ENCODE data around the gene C10orf71.

C10orf71 gene, protein sequence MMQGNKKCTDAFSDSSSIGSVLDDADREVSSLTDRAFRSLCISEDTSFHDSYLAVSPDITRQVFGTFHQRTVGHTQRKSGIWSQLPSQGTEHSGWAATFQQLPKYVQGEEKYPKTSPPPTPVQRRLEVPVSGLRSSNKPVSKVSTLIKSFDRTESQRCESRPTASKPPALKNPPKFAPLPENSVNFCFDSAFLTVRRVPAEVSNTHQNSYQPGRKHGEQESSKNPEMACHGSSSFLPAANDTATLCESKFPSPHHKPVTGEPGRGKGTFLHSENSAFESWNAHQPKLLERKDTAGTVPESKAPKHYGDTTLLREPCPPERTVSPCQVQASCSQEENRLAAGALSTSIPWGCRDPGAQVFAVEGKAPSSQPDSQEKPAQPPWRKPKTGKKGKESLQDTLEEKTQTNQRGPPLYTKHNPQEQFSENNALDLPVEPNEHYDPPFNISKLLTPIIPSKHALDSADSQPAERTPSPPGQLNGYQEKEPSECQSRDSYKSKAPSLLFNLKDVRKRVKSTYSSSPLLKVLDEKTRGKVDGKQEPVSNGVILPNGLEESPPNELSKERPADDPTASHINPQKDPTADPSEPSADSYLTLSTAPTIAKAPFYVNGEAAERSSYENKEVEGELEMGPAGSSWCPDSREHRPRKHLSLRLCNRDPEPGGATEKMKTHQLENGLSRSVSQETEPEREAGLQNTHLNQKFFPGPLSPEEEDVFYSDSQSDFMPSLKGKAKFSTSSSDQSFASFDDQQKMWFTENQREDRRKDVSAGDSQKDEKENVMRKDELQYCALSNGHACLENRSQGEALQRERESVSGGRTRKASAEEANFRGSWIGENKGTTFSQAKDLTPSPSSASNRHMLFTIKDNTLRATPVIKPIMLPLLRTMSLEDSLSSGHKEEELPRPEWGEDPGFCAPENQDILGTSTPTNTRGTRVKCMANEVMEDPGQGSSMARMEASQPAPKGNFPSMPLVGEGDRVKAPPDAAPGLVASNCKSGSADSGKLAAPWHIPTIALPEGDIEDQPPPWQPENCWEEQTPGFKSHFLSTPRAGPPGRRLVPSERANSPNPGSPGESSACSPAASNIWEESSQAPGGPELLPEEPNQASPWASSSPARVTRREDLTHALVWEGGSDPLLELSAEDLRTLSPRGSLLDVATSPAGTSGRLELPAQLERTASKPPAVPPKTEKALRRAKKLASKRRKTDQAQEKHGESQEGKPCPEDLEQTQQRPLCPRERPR (N-terminal part only)

DNA sequence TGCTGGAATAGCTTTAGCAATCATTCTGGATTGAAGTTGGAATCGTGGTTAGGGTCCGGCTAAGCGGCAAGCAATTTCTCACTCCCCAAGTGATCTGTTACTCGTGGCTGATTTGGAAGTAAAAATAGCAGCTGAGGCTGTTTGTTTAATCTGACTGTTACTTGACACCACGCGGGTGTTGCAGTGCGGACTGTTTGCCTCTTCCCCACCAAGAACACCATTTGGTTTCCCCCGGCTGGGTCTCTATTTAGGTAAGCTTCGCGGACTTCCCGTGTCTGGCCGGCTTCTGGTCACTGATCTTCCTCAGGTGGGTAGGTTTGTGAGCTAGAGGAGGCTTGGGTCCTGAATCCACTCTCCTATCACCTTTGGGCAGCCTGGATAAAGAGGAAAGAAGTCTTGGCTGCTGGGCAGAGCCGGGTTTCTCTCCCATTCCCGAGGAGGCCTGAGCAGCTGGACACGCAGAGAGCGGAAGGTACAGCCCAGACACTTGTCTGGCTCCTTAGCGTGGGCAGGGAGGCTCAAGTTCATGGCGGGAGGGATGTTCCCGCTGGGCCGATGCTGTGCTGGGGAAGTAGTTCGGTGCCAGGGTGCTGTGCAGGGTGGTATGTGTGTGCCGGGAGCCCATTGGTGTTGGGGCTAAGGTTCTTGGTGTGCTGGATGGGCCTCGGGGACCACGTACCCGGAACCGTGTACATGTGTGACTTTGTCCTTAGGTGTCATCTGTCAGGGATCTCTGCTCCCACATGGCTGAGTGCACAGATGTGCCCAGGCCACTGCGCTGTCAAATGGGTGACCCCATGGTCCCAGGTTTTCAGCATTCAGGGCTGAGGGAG, at the start of gene C10orf71:
Gene C10orf71, plus strand, starts transcription at position 188 of the 833 bp plus-strand sequence. CDS start 23,376 bp downstream, outside the sequence.
- DNase-seq (ENCODE audit: low read depth in 2 of 2) = no peak

DNA sequence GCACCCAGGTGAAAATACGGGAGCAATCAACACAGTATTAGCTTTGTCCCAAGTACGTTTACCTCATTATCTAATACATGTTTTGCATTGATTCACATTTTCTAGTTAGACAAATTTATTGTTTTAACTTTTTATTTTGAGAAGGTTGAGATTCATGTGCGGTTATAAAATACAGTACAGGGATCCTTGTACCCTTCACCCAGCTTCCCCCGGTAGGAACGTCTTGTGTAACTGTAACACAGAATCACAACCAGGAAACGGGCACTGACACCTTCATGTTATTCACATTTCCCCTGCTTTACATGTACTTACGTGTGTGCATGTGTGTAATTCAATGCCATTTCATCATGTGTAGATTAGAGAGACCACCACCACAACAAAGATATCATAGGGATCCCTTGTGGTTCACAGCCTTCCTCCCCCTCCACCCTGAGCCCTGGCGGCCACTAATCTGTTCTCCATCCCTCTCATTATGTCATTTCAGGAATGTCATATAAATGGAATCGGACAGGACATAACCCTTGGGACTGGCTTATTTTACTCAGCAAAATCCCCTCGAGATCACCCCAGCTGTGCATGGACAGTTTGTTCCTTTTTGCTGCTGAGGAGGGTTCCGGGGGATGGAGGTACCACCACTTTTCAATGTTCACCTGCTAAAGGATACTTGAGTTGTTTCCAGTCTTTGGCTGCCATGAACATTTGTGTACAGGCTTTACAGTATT, 46.5 kb upstream of the C10orf71 start:
- DNase-seq (ENCODE audit: low read depth in 2 of 2) = no peak

DNA sequence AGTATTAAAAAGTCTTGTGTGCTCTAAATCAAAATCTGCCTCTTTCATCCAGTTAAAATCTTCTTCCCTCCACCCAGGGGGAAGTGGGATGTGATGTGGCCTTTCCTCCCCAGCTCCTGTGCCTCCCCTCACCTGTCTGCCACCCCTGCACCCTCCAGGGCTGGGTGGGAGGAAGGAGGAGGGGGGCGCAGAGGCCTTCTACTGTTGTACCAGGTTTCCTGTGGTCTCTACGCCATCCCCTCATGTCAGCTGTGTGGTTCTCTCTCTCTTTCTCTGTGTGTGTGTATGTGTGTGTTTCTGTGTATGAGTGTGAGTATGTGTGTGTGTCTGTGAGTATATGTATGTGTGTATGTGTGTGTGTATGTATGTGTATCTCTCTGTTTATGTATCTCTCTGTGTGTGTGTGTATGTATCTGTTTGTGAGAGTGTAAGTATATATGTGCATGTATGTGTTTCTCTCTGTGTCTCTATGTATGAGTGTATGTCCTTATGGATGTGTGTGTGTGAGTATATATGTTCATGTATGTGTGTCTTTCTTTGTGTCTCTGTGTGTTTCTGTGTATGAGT, 45.5 kb upstream of the C10orf71 start:
- DNase-seq (ENCODE audit: low read depth in 2 of 2) = no peak

DNA sequence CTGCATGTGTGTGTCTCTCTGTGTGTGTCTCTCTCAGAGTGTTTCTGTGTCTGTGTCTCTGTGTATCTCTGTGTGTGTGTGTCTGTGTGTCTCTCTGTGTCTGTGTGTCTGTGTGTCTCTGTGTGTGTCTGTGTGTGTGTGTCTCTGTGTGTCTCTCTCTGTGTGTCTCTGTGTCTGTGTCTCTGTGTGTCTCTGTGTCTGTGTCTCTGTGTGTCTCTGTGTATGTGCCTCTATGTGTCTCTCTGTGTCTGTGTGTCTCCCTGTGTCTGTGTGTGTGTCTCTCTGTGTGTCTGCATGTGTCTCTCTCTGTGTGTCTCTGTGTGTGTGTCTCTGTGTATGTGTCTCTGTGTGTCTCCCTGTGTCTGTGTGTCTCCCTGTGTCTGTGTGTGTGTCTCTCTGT, 44.8 kb upstream of the C10orf71 start:
- DNase-seq (ENCODE audit: low read depth in 2 of 2) = no peak

DNA sequence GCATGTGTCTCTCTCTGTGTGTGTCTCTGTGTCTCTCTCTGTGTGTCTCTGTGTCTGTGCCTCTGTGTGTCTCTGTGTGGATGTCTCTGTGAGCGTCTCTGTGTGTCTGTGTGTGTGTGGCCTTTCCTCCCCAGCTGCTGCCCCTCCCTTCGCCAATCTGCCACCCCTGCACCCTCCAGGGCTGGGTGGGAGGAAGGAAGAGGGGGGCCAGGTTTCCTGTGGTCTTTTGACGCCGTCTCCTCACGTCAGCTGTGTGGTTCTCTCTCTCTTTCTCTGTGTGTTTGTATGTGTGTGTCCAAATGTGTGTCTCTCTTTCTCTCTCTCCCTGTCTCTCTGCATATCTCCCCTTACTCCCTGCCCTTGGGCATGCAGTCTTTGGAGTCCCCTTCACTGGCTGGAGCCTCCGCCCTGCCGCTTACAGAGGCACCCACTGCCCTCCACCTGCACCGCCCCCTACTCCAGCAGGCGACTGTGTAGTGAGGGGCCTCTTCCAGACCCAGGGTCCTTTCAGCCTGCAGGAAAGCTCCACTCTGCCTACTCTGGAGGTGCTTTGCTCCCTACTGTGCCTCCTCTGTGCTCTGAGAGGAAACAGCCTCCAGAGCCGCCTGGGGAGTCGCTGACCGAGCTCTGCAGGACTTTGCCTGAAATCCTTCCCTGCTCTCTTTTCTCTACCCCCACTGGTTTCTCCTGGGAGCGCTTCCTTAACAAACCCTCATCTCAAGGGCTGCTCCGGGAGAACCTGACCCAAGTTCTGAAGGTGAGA, 44.2 kb upstream of the C10orf71 start:
- DNase-seq (ENCODE audit: low read depth in 2 of 2) = no peak

DNA sequence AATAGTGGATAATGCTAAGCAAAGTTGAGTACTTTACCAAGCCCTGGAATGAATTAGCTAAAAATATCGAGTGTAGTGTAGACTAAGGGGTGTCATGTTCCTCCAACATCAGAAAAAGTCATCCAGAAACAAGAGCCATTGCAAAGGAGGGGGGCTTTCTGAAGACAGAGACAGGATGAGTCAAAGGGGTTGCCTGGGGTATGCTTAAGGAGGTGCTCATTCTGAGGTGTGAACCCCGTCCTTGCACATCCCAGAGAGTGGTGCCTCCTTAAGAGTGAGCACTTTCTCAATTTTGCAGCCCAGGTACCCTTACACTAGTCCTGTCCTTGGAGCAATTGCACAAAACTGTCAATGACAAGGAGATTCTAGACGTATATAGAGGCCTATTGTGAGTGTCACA, 43.1 kb upstream of the C10orf71 start:
- DNase-seq (ENCODE audit: low read depth in 2 of 2) = no peak

DNA sequence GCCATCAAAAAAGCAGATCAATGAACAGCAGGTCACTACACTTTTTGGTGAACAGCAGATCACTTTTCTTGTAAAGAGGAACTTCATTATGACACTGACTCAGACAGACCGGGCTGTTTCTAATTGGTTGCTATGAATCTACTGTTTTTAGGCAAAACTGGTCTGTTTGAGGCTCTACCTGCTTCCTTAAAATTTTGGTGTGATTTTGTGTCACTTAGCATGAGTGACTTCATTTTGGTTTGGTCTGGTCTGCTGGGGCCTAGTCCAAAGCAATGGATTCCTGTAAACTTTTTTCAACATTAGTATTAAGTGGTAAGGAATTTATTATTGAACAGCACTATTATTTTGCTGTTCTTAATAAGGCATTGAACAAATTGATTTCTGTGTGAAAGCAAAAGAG, 41.8 kb upstream of the C10orf71 start:
- DNase-seq (ENCODE audit: low read depth in 2 of 2) = no peak

GRCh38 chr10:49257626-49258349, 41.2 kb upstream of the C10orf71 start:
- no peak for DNase-seq (ENCODE audit: low read depth in 2 of 2)

DNA sequence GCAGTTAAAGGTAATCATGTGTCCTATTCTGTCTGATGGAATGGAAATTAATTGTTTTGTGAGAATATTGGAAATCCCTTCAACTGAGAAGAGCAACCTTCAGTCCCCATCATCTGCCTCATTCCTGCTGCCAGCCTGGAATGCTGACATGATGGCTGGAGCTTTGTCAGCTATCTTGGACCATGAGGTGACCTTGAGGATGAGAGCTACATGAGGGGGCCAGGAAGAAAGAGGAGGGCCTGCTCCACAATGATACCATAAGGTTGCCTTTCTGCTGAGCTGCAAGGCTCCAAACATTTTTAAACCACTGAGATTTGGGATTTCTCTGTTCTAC, 40.7 kb upstream of the C10orf71 start:
- DNase-seq (ENCODE audit: low read depth in 2 of 2) = no peak

- DNase-seq (ENCODE audit: low read depth in 2 of 2) = no peak
Measured at GRCh38 chr10:49260644-49261296, 38.2 kb upstream of the C10orf71 start.

DNA sequence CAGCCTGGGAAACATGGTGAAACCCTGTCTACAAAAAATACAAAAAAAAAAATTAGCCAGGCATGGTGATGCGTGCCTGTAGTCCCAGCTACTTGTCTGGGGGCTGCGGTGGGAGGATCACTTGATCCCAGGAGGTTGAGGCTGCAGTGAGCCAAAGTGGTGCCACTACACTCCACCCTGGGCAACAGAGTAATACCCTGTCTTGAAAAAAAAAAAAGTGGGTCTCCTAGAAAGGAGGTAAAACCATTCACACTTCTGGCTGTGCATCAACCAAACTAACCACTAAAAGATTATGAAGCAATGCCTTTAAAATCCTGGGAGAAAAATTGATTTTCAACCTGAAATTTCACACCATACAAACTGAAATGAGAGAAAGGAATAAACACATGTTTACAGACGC, 35.4 kb upstream of the C10orf71 start:
- DNase-seq (ENCODE audit: low read depth in 2 of 2) = no peak

DNA sequence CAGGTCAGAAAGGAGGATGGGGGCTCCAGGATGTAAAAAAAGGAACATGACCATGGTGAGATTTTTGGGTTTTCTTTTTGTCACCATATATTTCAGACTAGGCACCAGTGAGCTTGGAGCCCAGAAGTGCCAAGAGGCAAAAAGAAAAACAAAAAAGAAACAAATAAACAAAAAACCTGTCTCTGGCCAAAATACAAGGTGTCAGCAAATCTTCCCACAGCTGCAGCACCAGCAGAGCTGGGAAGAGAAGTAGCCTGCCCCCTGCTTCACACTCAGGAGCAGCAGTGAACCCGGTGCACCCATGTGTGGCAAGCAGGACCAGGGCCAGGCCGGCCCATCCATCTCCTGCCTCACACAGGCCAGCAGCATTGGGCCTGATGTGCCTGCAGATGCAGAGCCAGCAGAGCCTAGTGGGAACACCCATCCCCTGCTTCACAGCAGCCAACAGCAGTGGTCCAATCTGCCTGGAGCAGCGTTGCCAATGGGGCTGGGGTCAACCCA, 34.7 kb upstream of the C10orf71 start:
- DNase-seq (ENCODE audit: low read depth in 2 of 2) = no peak

DNA sequence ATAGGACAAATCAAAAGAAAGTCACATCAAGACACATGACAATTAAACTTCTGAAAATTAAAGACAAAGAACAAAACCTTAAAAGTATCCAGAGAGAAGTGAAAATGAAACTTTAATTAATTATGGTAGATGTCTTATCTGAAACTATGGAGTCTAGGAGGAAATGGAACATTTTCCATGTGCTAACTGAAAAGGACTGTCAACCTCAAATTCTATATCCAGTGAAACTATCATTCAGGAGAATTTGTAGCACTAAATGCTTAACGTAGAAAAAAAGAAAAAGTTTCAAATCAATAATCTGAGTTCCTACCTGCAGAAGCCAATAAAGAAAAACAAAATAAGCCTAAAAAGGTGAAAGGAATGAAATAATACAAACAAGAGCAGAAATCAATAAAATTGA, 33.1 kb upstream of the C10orf71 start:
- no peak for DNase-seq (ENCODE audit: low read depth in 2 of 2)

- no peak for DNase-seq (ENCODE audit: low read depth in 2 of 2)
Measured at GRCh38 chr10:49268185-49268584, 30.8 kb upstream of the C10orf71 start.

DNA sequence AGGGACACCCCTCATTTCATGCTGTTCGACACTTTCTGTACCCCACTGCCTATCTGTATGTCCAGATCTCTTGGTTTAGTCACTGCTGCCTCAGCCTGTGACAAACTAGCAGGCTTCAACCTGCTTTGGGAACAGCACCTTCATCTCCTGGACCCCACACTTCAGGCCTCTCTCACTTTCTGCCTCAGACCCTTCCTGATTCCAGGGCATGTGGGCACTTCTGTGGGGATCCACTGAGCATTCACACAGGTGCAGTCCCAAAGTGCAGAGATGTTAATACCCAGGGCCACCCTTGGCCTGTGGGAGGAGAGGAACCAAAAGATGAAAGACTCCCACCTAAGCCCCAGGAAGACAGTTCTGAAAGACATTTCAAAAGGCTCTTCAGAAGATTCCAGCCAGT, 29.4 kb upstream of the C10orf71 start:
- no peak for DNase-seq (ENCODE audit: low read depth in 2 of 2)

- no peak for DNase-seq (ENCODE audit: low read depth in 2 of 2)
Measured at GRCh38 chr10:49270565-49270964, 28.4 kb upstream of the C10orf71 start.

DNA sequence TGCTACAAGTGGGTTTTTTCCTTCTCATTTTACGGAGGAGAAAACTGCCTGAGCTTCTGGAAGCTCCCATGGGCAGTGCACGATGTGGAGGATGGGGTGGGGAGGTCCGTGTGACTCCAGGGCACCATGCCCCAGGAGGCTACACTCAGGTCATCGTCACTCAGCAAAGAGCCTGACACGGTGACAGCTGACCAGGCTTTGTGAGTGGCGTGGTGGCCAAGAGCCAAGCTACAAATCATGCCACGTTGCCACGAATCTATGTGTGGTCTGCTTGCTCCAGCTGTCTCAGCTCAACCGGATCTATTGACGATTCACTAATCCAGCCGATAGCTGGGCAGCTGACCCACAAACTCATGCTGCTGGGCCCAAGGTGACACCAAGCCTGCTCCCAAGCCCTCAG, 27.6 kb upstream of the C10orf71 start:
- no peak for DNase-seq (ENCODE audit: low read depth in 2 of 2)

All from stimulated activated CD4-positive, alpha-beta T cell treated with anti-CD3 and anti-CD28 coated beads, Interleukin-12 subunit alpha, Interleukin-12 subunit beta, amount 100 ng/mL, for 24 hours (primary cell).